KBM-7 (cell line): ENCODE measurements around the gene GRAMD1A.
"Not testable (repeated sequence)": the region's sequence is repeated elsewhere in the genome, so short reads cannot be mapped to it uniquely, and the experiment has no call there.

Experiments
- DNase-seq: peaks from one replicate; pipeline ENCODE4 v3.0.0-alpha.2; 2015
- in situ Hi-C: fragments of 300-500 bp; cut with MboI; formaldehyde crosslinking; loops from 2 replicates; pipeline ENCODE4 v1.14.3; 2020; ENCODE audit warnings: low sequenced_read_pairs, low pct_unique_long_range_greater_than_20kb, mixed read lengths

Gene GRAMD1A

DNA sequence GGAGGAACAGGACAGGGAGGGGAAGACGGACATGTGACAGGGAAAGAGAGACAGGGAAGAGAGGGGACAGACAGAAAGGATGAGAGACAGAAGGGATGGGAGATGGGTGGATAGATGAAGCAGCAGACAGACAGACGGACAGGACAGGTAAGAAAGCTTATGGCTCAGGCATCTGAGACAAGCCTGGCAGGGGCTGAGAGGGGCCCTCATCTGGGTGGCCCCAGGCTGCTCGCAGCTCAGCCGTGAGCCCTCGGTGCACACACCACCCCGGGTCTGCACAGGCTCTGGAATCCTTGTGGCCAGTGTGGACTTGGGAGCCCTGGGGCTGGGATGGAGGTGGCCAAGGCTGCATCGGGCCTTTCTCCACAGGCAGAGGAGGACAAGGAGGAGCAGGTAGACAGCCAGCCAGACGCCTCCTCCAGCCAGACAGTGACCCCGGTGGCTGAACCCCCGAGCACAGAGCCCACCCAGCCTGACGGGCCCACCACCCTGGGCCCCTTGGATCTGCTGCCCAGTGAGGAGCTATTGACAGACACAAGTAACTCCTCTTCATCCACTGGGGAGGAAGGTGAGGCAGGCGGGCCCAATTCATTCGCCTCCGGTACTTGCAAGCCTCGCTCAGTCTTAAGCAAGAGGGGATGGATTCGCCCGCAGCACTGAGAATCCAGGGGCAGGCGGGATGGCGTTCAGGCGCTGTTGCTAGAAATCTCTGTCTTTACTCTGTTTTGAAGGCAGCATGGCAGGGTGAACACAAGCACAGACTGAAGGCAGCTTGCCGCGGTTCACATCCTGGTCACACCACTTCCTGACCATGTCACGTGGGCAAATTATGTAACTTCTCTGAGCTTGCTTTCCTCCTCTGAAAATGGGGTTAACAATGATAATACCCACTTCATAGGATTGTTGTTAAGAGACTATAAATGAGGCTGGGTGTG lies 14.0 kb downstream of the GRAMD1A start:
- peak; percentile 47 for DNase-seq
- in situ Hi-C loops, result no loop called here

DNA sequence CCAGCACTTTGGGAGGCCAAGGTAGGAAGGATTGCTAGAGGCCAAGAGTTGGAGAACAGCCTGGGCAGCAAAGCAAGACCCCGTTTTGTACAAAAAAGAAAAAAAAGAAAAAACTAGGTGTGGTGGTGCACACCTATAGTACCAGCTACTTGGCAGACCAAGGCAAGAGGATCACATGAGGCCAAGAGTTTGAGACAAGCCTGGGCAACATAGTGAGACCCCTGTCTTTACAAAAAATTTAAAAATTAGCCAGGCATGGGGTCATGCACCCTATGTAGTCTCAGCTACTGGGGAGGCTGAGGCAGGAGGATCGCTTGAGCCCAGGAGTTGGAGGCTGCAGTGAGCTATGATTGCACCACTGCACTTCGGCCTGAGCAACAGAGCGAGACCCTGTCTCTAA lies 14.7 kb downstream of the GRAMD1A start:
- DNase-seq, in situ Hi-C loops: not testable (repeated sequence)

DNA sequence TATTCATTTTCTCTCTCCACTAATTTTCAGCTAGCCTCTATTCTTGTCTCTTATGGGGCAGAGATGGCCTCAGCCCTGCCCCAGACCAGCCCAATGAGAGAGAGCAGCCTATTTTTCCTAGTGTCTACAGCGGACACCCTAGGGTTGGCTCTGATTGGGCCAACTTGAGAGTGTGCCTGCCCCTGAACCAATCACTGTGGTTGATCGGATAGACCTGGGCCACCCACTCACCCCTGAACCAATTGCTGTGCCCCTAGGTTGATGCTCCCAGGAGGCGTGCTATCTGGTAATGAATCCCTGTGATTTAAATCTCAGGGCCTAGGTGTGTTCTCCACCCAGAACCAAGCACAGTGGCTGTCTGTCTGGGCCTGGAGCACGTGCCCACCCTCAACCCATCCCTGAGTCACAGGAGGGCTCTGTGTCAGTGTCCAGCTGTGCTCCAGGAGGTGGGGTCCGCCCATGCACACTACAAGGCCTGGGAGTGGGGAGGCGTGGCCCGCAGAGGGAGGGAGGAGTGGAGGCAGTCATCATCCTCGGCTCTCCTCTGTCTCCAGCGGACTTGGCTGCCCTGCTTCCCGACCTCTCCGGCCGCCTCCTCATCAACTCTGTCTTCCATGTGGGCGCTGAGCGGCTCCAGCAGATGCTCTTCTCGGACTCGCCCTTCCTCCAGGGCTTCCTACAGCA lies 15.3 kb downstream of the GRAMD1A start:
- in situ Hi-C loops, result no loop called here
- no peak for DNase-seq

DNA sequence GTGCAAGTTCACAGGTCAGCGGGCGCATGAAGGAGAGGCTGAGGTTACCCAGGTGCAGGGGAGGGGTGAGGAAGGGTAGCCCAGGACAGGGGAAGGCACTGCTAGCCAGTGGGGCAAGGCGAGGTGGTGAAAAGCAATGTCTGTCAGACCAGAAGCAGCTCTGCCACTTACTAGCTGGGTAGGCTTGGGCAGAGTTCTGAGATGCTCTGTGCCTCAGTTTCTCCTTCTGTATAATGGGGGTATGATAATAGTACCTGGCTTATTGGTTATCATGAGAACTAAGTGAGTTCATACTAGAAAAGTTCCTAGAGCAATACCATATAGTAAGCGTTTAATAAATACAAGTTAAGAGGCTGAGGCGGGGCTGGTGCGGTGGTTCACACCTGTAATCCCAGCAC lies 15.8 kb downstream of the GRAMD1A start:
- in situ Hi-C loops, result no loop called here
- DNase-seq, result no peak

DNA sequence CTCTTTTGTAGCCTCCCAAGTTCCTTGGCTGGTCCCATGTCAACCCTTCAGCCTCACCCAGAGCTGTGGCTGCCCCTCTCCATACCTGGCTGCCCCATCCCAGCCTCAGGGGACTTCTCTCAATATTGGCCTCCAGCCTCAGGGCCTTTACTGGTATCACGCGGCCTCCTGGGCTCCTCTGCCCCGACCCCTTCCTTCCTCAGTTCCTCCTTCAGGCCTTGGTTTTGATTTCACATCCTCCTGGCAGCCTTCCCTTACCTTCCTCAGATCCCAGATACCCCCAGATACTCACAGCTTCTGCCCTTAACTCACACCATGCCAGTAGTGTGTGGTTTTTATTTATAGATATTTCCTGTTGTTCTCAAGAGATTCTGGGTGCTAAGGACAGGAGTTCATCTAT lies 17.4 kb downstream of the GRAMD1A start:
- in situ Hi-C loops, result no loop called here
- DNase-seq, result no peak

DNA sequence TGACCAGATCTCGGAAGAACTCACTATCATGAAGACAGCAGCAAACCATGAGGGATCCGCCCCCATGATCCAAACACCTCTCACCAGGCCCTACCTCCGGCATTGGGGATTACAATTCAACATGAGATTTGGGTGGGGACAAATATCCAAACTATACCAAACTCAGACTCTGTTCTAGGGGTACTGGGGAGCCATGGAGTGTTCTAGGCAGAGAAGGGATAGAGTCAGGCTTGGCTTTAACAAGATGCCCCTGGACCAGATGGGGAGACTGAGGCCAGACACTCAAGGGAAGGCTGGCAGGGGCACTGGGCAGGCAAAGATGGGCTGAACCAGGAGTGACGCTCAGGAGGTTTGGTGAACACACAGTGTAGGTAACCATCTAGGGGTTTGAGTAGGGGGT lies 18.3 kb downstream of the GRAMD1A start:
- in situ Hi-C loops, result no loop called here
- no peak for DNase-seq

DNA sequence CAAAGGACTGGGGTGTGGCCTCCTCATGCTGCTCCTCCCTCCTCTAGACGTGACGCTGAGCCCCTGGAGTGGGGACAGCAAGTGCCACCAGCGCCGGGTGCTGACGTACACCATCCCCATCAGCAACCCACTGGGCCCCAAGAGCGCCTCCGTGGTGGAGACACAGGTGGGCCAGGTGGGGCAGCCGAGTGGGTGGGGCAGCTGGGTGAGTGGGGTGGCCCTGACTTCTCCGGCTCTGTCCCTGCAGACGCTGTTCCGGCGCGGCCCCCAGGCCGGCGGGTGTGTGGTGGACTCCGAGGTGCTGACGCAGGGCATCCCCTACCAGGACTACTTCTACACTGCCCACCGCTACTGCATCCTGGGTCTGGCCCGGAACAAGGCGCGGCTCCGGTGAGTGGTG lies 19.0 kb downstream of the GRAMD1A start:
- in situ Hi-C loops, result no loop called here
- no peak for DNase-seq

DNA sequence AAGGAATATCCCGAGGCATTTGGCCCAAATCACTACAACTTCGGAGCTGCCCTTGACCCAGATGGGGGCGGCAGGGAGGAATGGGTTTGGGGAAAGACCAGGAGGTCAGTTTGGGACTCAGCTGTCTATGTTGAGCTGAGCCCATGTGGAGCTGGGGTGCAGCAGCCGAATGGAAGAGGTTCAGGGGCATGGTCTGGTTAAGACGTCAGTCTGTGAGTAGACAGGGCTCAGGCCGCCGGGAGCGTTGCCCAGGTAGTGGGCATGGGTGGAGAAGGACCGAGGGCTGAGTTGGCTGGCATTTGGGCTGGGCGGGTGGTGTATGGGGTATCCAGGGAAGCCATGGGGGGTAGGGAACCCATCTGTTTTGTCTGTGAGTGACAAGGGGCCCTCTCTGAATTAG lies 20.9 kb downstream of the GRAMD1A start:
- in situ Hi-C loops, result no loop called here
- DNase-seq, result no peak

DNA sequence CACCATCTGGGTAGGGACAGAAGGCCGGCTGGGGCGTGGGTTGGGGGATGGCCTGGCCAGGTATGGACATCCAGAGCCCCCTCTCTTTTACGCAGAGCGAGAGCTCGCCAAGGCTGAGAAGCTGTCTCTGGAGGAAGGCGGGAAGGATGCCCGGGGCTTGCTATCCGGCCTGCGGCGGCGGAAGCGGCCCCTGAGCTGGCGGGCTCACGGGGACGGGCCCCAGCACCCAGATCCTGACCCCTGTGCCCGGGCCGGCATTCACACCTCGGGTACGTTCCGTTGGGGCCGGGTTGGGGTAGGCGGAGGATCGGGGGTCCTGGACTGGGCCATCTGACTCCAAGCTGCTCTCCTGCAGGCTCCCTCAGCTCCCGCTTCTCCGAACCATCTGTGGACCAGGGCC lies 21.5 kb downstream of the GRAMD1A start:
- DNase-seq, result no peak
- in situ Hi-C loops, result no loop called here

DNA sequence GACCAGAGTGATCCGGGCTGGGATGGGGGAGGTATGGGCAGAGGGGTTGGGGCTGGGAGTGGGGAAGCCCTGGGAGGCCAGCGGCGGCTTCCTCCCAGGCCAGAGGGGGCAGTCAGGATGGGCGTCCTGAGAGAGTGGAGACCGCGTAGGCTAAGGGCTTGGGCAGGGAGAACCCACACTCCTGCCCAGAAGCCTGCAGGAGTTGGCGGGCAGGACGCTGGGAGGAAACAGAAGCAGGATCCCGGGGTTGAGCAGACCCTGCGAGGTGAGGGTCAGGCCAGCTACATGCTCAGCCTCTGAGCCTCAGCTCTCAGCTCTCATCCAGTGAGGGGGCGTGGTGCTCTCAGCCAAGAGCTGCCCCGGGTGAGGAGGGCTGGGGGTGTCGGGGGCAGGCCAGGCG lies 22.3 kb downstream of the GRAMD1A start:
- DNase-seq, result no peak
- in situ Hi-C loops, result no loop called here

DNA sequence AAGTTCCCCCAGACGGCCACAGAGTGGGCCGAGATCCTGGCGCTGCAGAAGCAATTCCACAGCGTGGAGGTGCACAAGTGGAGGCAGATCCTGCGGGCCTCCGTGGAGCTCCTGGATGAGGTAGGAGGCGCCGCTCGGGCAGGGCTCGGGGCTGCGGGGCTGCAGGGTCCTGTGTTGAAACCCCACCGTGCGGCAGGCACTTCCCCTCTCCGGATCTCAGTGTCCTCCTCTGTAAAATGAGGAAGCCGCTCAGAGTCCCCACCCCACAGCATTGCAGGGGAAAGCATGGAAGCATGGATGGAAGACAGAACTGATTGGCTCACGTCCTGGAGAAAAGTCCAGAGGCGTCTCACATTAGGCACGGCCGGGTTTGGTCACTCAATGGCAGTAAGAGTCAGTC lies 23.3 kb downstream of the GRAMD1A start:
- no peak for DNase-seq
- in situ Hi-C loops, result no loop called here

DNA sequence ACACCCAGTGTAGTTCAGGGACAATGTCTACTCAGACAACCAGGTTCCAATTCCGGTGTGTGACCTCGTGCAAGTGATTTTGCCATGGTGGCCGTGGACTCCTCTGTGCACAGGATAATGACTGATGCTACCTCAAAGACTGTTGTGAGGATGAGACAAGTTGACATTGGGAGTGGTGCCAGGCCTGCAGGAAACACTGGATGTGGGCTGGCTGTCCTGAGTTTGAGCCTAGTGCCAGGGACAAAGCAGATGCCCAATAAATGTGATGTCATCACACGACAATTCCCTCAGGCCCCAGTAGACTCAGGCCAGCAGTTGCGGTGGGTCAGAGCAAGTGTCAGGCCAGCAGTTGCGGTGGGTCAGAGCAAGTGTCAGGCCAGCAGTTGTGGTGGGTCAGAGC lies 24.0 kb downstream of the GRAMD1A start:
- in situ Hi-C loops, result no loop called here
- DNase-seq, result no peak

DNA sequence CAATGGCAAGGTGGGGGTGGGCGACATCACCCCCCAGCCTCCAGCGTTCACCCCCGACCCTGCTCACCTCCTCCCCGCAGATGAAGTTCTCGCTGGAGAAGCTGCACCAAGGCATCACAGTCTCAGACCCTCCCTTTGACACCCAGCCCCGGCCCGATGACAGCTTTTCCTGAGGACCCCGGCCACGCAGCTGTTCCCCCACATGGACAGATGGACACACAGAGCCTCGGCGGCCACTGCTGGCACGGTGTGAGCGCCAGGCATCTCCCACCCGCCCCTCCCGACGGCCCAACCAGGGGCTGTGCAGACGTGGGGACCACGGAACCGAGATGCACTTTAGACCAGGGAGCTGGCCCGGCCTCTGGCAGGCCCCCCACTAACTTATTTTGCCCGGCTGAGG lies 25.8 kb downstream of the GRAMD1A start:
- in situ Hi-C loops, result no loop called here
- no peak for DNase-seq

DNA sequence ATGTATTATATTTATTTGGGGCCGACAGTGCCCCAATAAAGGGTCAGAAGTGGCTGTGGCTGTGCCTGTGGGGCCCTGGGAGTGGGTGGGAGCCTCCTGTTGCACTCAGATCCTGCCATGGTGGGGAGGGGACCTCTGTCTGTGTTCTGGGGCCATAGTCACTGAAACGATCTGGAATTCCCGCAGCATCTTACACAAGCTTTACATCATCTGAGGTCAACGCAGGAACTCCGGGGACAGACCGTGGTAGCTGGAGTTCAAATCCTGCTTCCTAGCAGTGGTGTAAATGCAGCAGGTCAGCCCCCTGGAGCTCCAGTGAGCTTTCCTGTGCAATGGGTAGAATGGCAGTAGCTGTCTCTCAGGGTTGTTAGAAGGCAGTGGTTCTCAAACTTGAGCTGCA lies 26.3 kb downstream of the GRAMD1A start:
- no peak for DNase-seq
- in situ Hi-C loops, result no loop called here

DNA sequence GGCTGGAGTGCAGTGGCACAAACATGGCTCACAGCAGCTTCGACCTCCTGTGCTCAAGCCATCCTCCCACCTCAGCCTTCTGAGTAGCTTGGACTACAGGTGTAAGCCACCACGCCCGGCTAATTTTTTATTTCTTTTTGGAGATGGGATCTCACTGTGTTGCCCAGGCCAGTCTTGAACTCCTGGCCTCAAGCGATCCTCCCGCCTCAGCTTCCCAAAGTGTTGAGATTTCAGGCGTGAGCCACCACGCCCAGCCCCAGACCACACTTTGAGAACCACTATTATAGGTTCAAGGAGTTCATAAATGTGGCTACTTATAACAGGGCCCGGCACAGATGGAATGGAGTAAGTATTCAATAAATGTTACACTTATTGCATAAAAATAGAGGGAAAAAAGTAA lies 26.9 kb downstream of the GRAMD1A start:
- DNase-seq, result no peak
- in situ Hi-C loops, result no loop called here

DNA sequence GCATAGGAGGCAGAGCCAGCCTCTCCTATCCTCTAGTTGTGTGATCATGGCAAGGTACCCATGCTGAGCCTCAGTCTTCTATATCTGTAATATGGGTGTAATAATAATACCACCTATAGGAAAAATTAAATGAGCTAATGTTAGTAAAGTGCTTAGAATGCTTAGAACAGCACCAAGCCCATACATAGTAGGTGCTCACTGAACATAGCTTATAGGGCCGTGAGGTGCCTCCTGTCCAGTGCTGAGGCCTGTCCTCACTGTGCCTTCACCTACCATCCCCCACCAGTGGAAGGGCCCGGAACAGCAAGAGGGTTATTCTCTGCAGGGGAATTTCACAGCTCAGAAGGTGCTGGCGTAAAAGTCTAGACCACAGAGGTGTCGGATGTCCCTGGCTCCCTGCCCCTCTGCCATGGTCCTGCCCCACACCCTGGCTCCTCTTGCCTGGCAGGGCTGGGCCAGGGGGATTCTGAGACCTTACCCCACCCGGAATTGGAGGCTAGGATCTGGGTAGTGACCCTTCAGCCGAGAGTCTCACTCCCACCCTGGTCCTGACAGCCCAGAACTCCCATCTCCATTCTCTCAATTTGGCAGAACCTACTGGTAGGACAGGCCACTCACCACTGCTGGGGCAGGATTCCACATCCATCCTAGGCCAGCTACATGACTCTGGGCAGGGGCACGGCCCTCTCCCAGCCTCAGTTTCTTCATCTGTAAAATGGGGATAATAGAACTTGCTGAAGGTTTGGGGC lies 27.9 kb downstream of the GRAMD1A start:
- in situ Hi-C loops, result no loop called here
- DNase-seq, result no peak

DNA sequence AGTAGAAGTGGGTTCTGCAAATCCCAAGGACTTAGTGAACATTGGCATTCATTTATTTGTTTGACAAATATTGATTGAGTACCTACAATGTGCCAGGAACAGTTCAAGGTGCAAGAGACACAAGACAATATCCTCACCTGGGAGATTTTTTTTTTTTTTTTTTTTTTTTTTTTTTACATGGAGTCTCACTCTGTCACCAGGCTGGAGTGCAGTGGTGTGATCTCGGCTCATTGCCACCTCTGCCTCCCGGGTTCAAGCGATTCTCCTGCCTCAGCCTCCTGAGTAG lies 28.4 kb downstream of the GRAMD1A start:
- in situ Hi-C loops, DNase-seq: not testable (repeated sequence)

DNA sequence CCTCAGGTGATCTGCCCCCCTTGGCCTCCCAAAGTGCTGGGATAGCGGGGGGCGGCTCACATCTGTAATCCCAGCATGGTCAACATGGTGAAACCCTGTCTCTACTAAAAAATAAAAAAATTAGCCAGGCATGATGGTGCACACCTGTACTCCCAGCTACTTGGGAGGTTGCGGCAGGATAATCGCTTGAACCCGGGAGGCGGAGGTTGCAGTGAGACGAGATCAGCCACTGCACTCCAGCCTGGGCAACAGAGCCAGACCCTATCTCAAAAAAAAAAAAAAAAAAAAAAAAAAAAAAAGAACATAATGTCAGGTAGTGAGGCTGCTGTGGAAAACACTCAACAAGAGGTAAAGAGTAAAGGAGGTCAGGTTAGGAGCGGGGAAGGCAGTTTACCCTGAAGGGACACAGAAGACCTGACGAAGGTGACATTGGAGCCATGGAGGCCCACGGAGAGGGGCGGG lies 29.2 kb downstream of the GRAMD1A start:
- DNase-seq, in situ Hi-C loops: not testable (repeated sequence)

DNA sequence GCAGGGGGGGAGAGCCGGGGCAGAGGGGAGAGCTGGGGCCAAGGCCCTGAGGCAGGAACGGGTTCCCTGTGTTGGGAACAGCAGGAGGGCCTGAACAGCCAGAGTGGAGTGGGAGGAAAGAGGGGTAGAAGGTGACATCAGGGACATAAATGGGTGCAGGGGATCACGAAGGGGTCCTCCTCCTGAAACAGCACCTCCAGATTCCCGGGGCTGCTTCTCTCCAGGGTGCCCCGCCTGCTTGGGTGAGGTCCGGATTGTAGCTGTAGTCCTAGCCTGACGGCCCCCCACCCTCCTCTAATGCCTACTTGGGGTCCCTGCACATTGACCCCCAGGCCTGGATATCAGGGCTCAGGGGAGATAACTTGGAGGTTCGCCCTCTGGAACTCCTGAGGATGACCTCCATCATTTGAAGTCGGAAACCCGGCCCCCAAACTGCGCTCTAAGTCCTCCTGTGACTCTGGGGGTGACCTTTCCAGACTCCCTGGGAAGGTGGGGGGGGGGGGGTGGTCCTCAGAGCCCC lies 29.7 kb downstream of the GRAMD1A start:
- no peak for DNase-seq
- in situ Hi-C loops, result no loop called here
